GM10248 (cell line): Measurements from ENCODE around the gene ABHD16B.

Experiments used
- CTCF ChIA-PET: fragments of 300-600 bp; sonication (Branson Sonifier 250); formaldehyde crosslinking; extraction: SDS; loops from one replicate; lab custom pipeline; 2021; ENCODE audit warnings: antibody characterized with exemption; lab: Yijun Ruan, JAX
- POLR2A ChIA-PET: fragments of 350-650 bp; sonication (Branson Sonifier 250); formaldehyde crosslinking; extraction: SDS; loops from one replicate; lab custom pipeline; 2020; ENCODE audit warnings: antibody characterized with exemption; lab: Yijun Ruan, JAX
- DNase-seq: peaks from one replicate; pipeline ENCODE4 v3.0.0; 2012; ENCODE audit errors: extremely low spot score
- CTCF ChIP-seq: IDR thresholded peaks from 2 replicates; pipeline ENCODE4 v1.5.1; 2012; ENCODE audit warnings: mild to moderate bottlenecking, low read depth; ENCODE audit errors: extremely low read depth, missing control alignments, control extremely low read depth

The ABHD16B gene

GRCh38 chr20:63886921-63887320, 25.6 kb downstream of the ABHD16B start:
- TF ChIP-seq CTCF: no peak
- CTCF ChIA-PET: interaction anchor here (1.0 to 1.5 kb wide), 2 partner anchors 21 kb away, joined by 3 read pairs; partner anchors contain the start of gene TPD52L2
- POLR2A ChIA-PET: no interaction called here
- DNase-seq: no peak

DNA sequence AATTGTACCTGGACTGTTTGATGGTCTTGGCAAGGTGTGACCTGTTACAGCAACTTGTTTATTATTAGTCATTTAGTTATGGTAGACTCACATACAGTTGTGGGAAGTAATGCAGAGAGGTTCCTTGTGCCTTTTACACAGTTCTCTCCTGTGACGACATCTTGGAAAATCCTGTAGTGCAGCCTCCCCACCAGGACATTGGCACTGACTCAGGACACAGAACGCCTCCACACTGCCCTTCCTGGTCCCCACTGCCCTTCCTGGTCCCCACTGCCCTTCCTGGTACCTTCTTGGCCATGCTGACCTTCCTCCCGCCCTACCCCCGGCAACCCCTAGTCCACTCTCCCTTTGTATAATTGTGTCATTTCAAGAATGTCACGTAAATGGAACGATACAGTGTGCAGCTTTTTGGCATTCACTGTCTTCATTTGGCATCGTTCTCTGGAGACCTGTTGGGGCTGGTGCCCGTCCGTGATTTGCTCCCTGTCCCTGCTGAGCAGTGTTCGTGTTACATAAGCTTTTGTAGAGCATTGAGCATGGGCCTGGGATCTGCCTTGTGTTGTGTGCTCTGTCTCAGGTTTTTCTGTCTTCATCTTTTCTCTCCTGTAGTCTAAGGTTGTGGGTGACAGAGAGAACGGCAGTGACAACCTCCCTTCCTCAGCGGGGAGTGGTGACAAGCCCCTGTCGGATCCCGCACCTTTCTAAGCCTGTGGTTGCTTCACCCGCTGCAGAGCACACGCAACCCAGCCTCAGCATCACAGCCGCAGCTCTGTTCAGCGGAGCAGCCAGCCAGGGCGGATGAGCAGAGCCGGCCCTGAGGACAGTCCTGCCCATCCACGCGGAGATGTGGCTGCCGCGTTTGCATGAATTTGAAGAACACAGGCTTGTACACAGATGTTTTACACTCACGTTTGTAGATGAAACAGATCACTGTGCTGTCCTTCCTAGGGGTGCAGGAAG, 28.2 kb downstream of the ABHD16B start:
- no peak for DNase-seq
- ChIA-PET CTCF (interaction anchor here (1.2 kb wide), 1 partner anchor 25 kb away, joined by 3 read pairs; no protein-coding TSS in a partner anchor), POLR2A (interaction anchor here (0.5 kb wide), 1 partner anchor 169 kb away, joined by 4 read pairs; no protein-coding TSS in a partner anchor)
- TF ChIP-seq CTCF: no peak

DNA sequence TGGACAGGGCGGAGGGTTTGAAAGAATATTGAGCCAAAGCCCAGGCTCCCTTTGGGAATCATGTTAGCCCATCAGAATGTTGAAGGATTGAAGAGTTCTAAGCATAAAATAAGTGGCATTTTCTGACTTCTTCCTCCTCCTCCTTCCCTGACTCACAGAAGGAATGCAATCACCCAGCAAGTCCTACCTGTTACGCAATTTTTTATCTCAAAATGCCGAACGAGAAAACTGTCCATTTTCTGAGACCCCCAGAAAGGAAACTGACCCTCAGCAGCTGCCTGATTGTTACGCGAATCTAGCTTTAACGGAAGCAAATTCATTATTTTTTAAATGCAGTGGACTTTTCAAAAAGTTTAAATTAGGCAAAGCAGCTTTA, 28.9 kb downstream of the ABHD16B start:
- TF ChIP-seq CTCF: no peak
- no peak for DNase-seq
- ChIA-PET POLR2A (interaction anchor here (0.5 kb wide), 1 partner anchor 169 kb away, joined by 4 read pairs; no protein-coding TSS in a partner anchor), CTCF (interaction anchor here (0.7 kb wide), 1 partner anchor 14 kb away, joined by 3 read pairs; no protein-coding TSS in a partner anchor)

GRCh38 chr20:63890616-63891015, 29.3 kb downstream of the ABHD16B start:
- no peak for TF ChIP-seq CTCF
- ChIA-PET CTCF (interaction anchor here (0.7 kb wide), 1 partner anchor 15 kb away, joined by 3 read pairs; no protein-coding TSS in a partner anchor), POLR2A (interaction anchor here (0.5 kb wide), 1 partner anchor 170 kb away, joined by 4 read pairs; no protein-coding TSS in a partner anchor)
- DNase-seq: no peak

GRCh38 chr20:63891061-63892002, 30.0 kb downstream of the ABHD16B start:
- CTCF ChIA-PET: interaction anchor here (0.7 to 1.5 kb wide), 3 partner anchors 12 to 25 kb away, joined by 3 to 5 read pairs (median 3); no protein-coding TSS in a partner anchor

More at GRCh38 chr20:63891061-63892002, 30.0 kb downstream of the ABHD16B start:
- DNase-seq: no peak
- no peak for TF ChIP-seq CTCF
- POLR2A ChIA-PET: no interaction called here
